Neural progenitor cell (in vitro differentiated cells): ENCODE data around the gene CTSW. TPM values are rescaled to one million over a fixed set of nuclear protein-coding genes. Genes with fewer than 3 reads are reported as not detected.
"Not testable (repeated sequence)": the region's sequence is repeated elsewhere in the genome, so short reads cannot be mapped to it uniquely, and the experiment has no call there.

Experiments used
- DNase-seq: peaks from one replicate; pipeline ENCODE4 v3.0.0-alpha.2; 2016; ENCODE audit warnings: low spot score
- H2AFZ ChIP-seq: fragments of 200-600 bp; sonication (generic); replicated peaks from 2 replicates; pipeline ENCODE4 v1.6.1; 2016; ENCODE audit warnings: antibody characterized with exemption
- H3F3A ChIP-seq: fragments of 200-600 bp; sonication (generic); 2 replicates; pipeline ENCODE4 v1.6.1; 2016; ENCODE audit warnings: antibody characterized with exemption, low read depth
- H3K27ac ChIP-seq: fragments of 200-600 bp; sonication (generic); 2 replicates; pipeline ENCODE4 v1.5.1; 2016; ENCODE audit warnings: mild to moderate bottlenecking
- H3K27me3 ChIP-seq: fragments of 200-600 bp; sonication (generic); 2 replicates; pipeline ENCODE4 v1.6.1; 2016; ENCODE audit warnings: mild to moderate bottlenecking, moderate library complexity
- H3K36me3 ChIP-seq: fragments of 200-600 bp; sonication (generic); 2 replicates; pipeline ENCODE4 v1.5.1; 2016
- H3K4me1 ChIP-seq: fragments of 200-600 bp; sonication (generic); 2 replicates; pipeline ENCODE4 v1.6.1; 2016; ENCODE audit warnings: mixed run types
- H3K4me2 ChIP-seq: fragments of 200-600 bp; sonication (generic); 2 replicates; pipeline ENCODE4 v1.6.1; 2016
- H3K4me3 ChIP-seq: fragments of 200-600 bp; sonication (generic); 2 replicates; pipeline ENCODE4 v1.5.1; 2016
- H3K79me2 ChIP-seq: fragments of 200-600 bp; sonication (generic); 2 replicates; pipeline ENCODE4 v1.6.1; 2016; ENCODE audit warnings: low read depth
- H3K9ac ChIP-seq: fragments of 200-600 bp; sonication (generic); 2 replicates; pipeline ENCODE4 v1.6.1; 2016
- H3K9me3 ChIP-seq: fragments of 200-600 bp; sonication (generic); 2 replicates; pipeline ENCODE4 v1.5.1; 2016; ENCODE audit warnings: low read depth
- H4K20me1 ChIP-seq: fragments of 200-600 bp; sonication (generic); 2 replicates; pipeline ENCODE4 v1.6.1; 2016; ENCODE audit warnings: low read depth
- H3K27ac Mint-ChIP-seq: 3 replicates; pipeline ENCODE4 v1.8.0; 2021; ENCODE audit warnings: mixed read lengths
- H3K27me3 Mint-ChIP-seq: 2 replicates; pipeline ENCODE4 v1.8.0; 2022; ENCODE audit warnings: low read depth, mild to moderate bottlenecking, inconsistent platforms, moderate library complexity, mixed read lengths; ENCODE audit not compliant: insufficient read depth
- H3K36me3 Mint-ChIP-seq: 3 replicates; pipeline ENCODE4 v1.8.0; 2021; ENCODE audit warnings: mixed read lengths
- H3K4me1 Mint-ChIP-seq: 3 replicates; pipeline ENCODE4 v1.8.0; 2021; ENCODE audit warnings: mixed read lengths
- H3K4me3 Mint-ChIP-seq: 3 replicates; pipeline ENCODE4 v1.8.0; 2021; ENCODE audit warnings: mild to moderate bottlenecking, moderate library complexity, mixed read lengths
- H3K9me3 Mint-ChIP-seq: 3 replicates; pipeline ENCODE4 v1.8.0; 2020; ENCODE audit warnings: mixed read lengths
- EZH2 ChIP-seq: fragments of 200-600 bp; sonication (generic); IDR thresholded peaks from 2 replicates; pipeline ENCODE4 v1.6.1; 2017; ENCODE audit warnings: antibody characterized with exemption, mild to moderate bottlenecking, moderate library complexity
- EZH2phosphoT487 ChIP-seq: fragments of 200-600 bp; sonication (generic); IDR thresholded peaks from 2 replicates; pipeline ENCODE4 v1.6.1; 2017; ENCODE audit warnings: antibody characterized with exemption
- total RNA-seq: library from RNA; depleted of rRNA; stranded (reverse); fragments of >200 nt; gene quantifications from 2 replicates; pipeline ENCODE4 v1.2.3, GENCODE V29; 2015; ENCODE audit warnings: low replicate concordance
- TF ChIP-seq, protein P1 (sequence below): fragments of 200-600 bp; sonication (generic); IDR thresholded peaks from 2 replicates; pipeline ENCODE4 v1.5.1; 2017; ENCODE audit warnings: antibody characterized with exemption, mild to moderate bottlenecking

The CTSW gene
- total RNA-seq, 1 donor from 2014 or later = not detected

DNA sequence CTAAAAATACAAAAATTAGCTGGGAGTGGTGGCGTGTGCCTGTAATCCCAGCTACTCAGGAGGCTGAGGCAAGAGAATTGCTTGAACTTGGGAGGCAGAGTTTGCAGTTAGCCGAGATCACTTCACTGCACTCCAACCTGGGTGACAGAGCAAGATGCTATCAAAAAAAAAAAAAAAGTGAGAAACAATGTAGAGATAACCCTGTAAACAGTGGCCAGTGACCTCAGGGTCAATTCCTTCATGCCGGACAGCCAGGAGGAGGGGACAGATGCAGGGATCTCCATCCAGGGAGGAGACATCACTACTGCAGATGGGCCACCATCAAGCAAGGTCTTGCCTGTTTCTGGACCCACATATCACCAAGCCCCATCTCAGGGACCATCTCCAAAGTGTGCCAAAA is 31.9 kb upstream of the CTSW start:
- Mint-ChIP-seq H3K27me3 (peaks cover 6% of the 10 kb centered on the region), H3K4me3 (no peak overlapping the region), H3K4me1 (no peaks in the 10 kb centered on the region), H3K36me3 (peaks cover 11% of the 10 kb centered on the region), H3K9me3 (peaks cover 4% of the 10 kb centered on the region), H3K27ac (no peak overlapping the region)
- Histone ChIP-seq H3F3A (peaks cover 16% of the 10 kb centered on the region), H4K20me1 (no peaks in the 10 kb centered on the region), H3K9me3 (no peaks in the 10 kb centered on the region), H3K27me3 (no peaks in the 10 kb centered on the region), H3K4me1 (no peaks in the 10 kb centered on the region), H3K79me2 (no peaks in the 10 kb centered on the region), H3K27ac (no peak overlapping the region), H3K36me3 (no peaks in the 10 kb centered on the region), H3K4me2 (no peak overlapping the region), H2AFZ (no peak overlapping the region), H3K9ac (no peak overlapping the region), H3K4me3 (no peak overlapping the region)
- no peak for DNase-seq
- TF ChIP-seq, protein P1, sequence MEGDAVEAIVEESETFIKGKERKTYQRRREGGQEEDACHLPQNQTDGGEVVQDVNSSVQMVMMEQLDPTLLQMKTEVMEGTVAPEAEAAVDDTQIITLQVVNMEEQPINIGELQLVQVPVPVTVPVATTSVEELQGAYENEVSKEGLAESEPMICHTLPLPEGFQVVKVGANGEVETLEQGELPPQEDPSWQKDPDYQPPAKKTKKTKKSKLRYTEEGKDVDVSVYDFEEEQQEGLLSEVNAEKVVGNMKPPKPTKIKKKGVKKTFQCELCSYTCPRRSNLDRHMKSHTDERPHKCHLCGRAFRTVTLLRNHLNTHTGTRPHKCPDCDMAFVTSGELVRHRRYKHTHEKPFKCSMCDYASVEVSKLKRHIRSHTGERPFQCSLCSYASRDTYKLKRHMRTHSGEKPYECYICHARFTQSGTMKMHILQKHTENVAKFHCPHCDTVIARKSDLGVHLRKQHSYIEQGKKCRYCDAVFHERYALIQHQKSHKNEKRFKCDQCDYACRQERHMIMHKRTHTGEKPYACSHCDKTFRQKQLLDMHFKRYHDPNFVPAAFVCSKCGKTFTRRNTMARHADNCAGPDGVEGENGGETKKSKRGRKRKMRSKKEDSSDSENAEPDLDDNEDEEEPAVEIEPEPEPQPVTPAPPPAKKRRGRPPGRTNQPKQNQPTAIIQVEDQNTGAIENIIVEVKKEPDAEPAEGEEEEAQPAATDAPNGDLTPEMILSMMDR = no peak

DNA sequence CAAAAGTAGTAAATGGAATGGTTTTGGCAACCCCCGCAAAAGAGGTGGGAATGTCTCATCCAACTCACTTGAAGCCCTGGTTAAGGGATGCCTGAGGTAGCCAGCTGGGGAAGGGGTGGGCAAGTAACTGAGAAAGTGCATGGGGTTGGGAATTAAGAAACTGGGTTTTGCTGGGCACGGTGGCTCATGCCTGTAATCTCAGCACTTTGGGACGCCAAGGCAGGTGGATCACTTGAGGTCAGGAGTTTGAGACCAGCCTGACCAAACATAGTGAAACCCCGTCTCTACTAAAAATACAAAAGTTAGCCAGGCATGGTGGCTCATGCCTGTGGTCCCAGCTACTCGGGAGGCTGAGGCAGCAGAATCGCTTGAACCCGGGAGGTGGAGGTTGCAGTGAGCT is 30.9 kb upstream of the CTSW start:
- H3K27me3 ChIP-seq, H3K4me2 ChIP-seq, H3K9ac ChIP-seq, H3K27ac ChIP-seq, H3K9me3 ChIP-seq, H4K20me1 ChIP-seq, H3K9me3 Mint-ChIP-seq, H3K79me2 ChIP-seq, H3K4me3 ChIP-seq, H3K4me1 Mint-ChIP-seq, H2AFZ ChIP-seq, DNase-seq, H3K27ac Mint-ChIP-seq, H3K4me1 ChIP-seq, H3K4me3 Mint-ChIP-seq, H3K36me3 ChIP-seq, H3K27me3 Mint-ChIP-seq: not testable (repeated sequence)
- H3K36me3 Mint-ChIP-seq = peaks cover 16% of the 10 kb centered on the region
- H3F3A ChIP-seq = peaks cover 22% of the 10 kb centered on the region

DNA sequence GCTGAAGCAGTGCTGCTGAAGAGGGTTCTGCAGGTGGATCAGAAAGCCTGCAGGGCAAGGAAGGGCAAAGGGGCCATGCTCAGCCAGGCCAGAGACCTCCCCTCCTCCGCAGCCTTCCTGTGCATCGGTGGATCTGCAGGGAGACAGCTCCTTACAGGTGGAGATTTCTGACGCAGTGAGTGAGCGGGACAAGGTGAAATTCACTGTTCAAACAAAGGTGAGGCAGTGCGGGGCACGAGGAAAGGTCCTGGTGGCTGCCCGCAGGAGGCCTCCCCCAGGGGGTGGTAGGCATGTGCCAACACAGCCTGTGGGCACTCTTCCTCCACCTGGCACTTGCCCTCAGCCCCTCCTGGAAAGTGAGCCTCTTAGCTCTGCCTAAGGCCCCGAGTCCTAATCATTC is 30.3 kb upstream of the CTSW start:
- H3F3A ChIP-seq = peaks cover 28% of the 10 kb centered on the region
- H3K9me3 Mint-ChIP-seq = peaks cover 7% of the 10 kb centered on the region

DNA sequence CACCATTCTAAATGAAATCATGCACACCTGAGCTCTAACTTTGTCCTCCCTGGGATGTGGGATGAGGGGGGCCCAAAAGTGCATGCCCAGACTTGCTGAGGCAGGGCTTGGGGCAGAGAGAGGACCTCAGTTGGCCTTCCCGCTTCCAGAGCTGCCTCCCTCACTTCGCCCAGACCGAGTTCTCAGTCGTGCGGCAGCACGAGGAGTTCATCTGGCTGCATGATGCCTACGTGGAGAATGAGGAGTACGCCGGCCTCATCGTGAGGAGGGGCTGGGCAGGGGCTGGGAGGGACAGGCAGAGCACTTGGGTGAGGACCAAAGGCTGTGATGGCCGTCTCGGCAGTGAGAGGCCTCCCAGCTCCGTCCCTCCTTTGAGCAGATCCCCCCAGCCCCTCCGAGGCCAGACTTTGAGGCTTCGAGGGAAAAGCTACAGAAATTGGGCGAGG is 29.8 kb upstream of the CTSW start:
- H3K4me1 Mint-ChIP-seq = peaks cover 2% of the 10 kb centered on the region
- no peak overlapping the region for H2AFZ ChIP-seq
- no peak for DNase-seq

More for the DNA sequence above, 30.3 kb upstream of the CTSW start:
- Histone ChIP-seq H3K4me3 (no peak overlapping the region), H3K9ac (no peak overlapping the region), H3K4me2 (no peak overlapping the region), H3K27me3 (no peaks in the 10 kb centered on the region), H3K79me2 (peaks cover 7% of the 10 kb centered on the region), H4K20me1 (peaks cover 7% of the 10 kb centered on the region), H3K4me1 (no peaks in the 10 kb centered on the region), H3K9me3 (no peaks in the 10 kb centered on the region), H3K36me3 (no peaks in the 10 kb centered on the region), H3K27ac (peak overlapping the region; percentile 29), H2AFZ (no peak overlapping the region)
- DNase-seq = no peak
- Mint-ChIP-seq H3K4me1 (no peaks in the 10 kb centered on the region), H3K4me3 (peak overlapping the region; percentile 10), H3K27ac (no peak overlapping the region), H3K36me3 (peaks cover 22% of the 10 kb centered on the region), H3K27me3 (peaks cover 13% of the 10 kb centered on the region)
- TF ChIP-seq, protein P1 = no peak
- no peak for TF ChIP-seq EZH2phosphoT487

More for the DNA sequence above, 29.8 kb upstream of the CTSW start:
- peaks cover 17% of the 10 kb centered on the region for H3K27me3 Mint-ChIP-seq
- H3K27ac ChIP-seq = peak overlapping the region; percentile 29
- no peak for TF ChIP-seq EZH2phosphoT487
- no peak for TF ChIP-seq EZH2
- TF ChIP-seq, protein P1 = no peak
- H3K4me3 Mint-ChIP-seq = no peak overlapping the region
- no peaks in the 10 kb centered on the region for H3K9me3 ChIP-seq
- H3K36me3 Mint-ChIP-seq = peaks cover 27% of the 10 kb centered on the region
- H3K36me3 ChIP-seq = no peaks in the 10 kb centered on the region
- H3K79me2 ChIP-seq = peaks cover 12% of the 10 kb centered on the region
- peaks cover 12% of the 10 kb centered on the region for H4K20me1 ChIP-seq
- H3K4me3 ChIP-seq = no peak overlapping the region
- H3K9ac ChIP-seq = no peak overlapping the region
- peaks cover 7% of the 10 kb centered on the region for H3K9me3 Mint-ChIP-seq
- H3F3A ChIP-seq = peaks cover 32% of the 10 kb centered on the region
- H3K27ac Mint-ChIP-seq = no peak overlapping the region
- H3K4me2 ChIP-seq = no peak overlapping the region
- H3K27me3 ChIP-seq = no peaks in the 10 kb centered on the region
- H3K4me1 ChIP-seq = no peaks in the 10 kb centered on the region
